RWPE2 (cell line): Measurements from ENCODE around the gene DRICH1.

Experiments used
- ATAC-seq: fragments of 200-7000 bp; cut with Tn5 transposase; 3 replicates; pipeline ENCODE4 v1.9.1; 2021; ENCODE audit warnings: low read depth
- DNase-seq: peaks from one replicate; pipeline ENCODE4 v3.0.0-alpha.2; 2020; ENCODE audit warnings: low spot score
- H3K27ac ChIP-seq: fragments of 450-650 bp; 2 replicates; pipeline ENCODE4 v1.5.1; 2017; ENCODE audit warnings: mild to moderate bottlenecking; ENCODE audit not compliant: poor library complexity, severe bottlenecking
- H3K27me3 ChIP-seq: fragments of 250-450 bp; sonication (Bioruptor Pico); 2 replicates; pipeline ENCODE4 v1.5.1; 2021; ENCODE audit warnings: mild to moderate bottlenecking, moderate library complexity; ENCODE audit not compliant: insufficient read depth, poor library complexity, severe bottlenecking
- H3K36me3 ChIP-seq: fragments of 250-450 bp; sonication (Bioruptor Pico); 2 replicates; pipeline ENCODE4 v1.5.1; 2020; ENCODE audit warnings: low read depth, mild to moderate bottlenecking, moderate library complexity
- H3K4me1 ChIP-seq: fragments of 250-450 bp; sonication (Bioruptor Pico); 2 replicates; pipeline ENCODE4 v1.5.1; 2021; ENCODE audit warnings: mild to moderate bottlenecking, moderate library complexity; ENCODE audit not compliant: insufficient read depth, poor library complexity, severe bottlenecking
- H3K4me3 ChIP-seq: fragments of 250-450 bp; sonication (Bioruptor Pico); 2 replicates; pipeline ENCODE4 v1.5.1; 2021; ENCODE audit warnings: mild to moderate bottlenecking, moderate library complexity; ENCODE audit not compliant: severe bottlenecking
- H3K9me3 ChIP-seq: fragments of 250-450 bp; sonication (Bioruptor Pico); 2 replicates; pipeline ENCODE4 v1.5.1; 2021; ENCODE audit warnings: mild to moderate bottlenecking, moderate library complexity; ENCODE audit not compliant: severe bottlenecking
- TF ChIP-seq, protein P1 (sequence below): fragments of 450-650 bp; IDR thresholded peaks from one replicate; pipeline ENCODE4 v1.5.1; 2017; ENCODE audit warnings: mild to moderate bottlenecking, moderate library complexity; ENCODE audit not compliant: poor library complexity, severe bottlenecking

Gene DRICH1

DNA sequence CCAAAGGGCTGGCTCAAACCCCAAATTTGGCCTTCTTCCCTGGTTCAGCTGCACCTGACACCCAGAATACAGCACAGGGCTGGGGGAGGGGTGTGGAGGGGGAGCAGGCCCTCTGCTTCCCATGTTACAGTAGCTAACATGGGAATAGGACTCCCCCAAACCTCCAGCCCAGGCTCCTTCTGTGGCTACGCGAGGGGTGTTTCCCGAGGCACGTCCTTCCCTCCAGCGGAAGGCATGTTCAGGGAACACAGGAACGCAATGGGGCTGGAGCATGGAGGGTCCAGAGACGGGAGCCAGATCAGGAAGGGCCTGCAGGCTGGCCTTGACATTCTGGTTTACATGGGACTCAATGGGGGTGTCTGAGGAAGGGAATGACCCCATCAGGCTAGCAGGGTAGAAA, 40.3 kb downstream of the DRICH1 start:
- ATAC-seq (no peak), DNase-seq (no peak)
- Histone ChIP-seq H3K36me3 (no peaks in the 10 kb centered on the region), H3K4me3 (no peak overlapping the region), H3K4me1 (no peaks in the 10 kb centered on the region), H3K27ac (no peak overlapping the region), H3K9me3 (no peaks in the 10 kb centered on the region), H3K27me3 (no peaks in the 10 kb centered on the region)
- TF ChIP-seq, protein P1, sequence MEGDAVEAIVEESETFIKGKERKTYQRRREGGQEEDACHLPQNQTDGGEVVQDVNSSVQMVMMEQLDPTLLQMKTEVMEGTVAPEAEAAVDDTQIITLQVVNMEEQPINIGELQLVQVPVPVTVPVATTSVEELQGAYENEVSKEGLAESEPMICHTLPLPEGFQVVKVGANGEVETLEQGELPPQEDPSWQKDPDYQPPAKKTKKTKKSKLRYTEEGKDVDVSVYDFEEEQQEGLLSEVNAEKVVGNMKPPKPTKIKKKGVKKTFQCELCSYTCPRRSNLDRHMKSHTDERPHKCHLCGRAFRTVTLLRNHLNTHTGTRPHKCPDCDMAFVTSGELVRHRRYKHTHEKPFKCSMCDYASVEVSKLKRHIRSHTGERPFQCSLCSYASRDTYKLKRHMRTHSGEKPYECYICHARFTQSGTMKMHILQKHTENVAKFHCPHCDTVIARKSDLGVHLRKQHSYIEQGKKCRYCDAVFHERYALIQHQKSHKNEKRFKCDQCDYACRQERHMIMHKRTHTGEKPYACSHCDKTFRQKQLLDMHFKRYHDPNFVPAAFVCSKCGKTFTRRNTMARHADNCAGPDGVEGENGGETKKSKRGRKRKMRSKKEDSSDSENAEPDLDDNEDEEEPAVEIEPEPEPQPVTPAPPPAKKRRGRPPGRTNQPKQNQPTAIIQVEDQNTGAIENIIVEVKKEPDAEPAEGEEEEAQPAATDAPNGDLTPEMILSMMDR, result no peak

DNA sequence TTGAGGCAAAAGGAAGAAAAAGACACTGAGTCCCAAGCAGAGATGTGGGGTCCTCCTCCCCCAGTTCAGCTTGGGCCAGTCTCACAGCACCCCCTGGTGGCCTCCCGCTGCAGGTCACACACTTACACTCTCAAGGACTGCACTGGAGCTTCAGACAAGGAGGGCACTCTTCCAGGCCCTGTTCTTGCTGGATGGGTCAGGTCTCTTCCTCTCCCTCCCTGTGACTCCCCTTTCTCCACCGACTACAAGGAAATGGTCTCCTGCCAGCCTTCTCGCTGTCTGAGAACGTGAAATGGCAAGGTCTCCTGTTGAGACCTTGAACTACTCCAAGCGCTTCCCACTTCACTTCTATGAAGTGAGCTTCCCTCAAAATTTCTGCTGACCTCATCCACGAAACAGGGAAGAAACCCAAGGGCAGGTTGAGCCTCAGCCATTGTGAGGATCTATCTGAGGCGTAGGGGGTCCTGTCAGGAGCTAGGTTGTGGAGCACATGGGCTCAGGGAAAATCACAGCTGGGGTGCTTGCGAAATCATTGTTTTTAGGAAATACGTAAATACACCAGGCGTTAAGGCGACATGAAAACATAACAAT, 40.8 kb downstream of the DRICH1 start:
- Histone ChIP-seq H3K36me3 (no peaks in the 10 kb centered on the region), H3K9me3 (no peaks in the 10 kb centered on the region), H3K27ac (no peak overlapping the region), H3K4me1 (no peaks in the 10 kb centered on the region), H3K27me3 (no peaks in the 10 kb centered on the region), H3K4me3 (no peak overlapping the region)
- DNase-seq (no peak), ATAC-seq (peak; percentile 45; the same call in 1 of the 3 replicates)
- TF ChIP-seq, protein P1, result peak; percentile 57

DNA sequence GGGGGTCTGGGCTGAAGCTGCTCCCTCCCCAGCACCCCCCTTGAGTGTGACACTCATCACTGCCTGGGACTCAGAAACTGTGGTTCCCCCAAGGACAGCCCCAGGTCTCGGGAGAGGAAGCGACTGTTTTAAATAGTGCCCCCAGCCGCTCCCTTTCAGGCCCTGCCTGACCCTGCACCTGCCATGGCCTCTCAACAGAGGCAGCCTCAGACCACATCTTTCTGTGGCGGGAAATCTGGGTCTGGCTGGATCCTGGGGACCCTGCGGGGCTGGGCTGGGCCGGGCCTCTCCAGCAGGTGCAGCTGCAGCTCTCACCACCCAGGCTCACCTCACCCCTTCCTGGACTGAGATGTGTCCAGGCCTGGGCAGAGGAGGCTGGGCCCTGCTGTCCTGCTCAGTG, 48.3 kb downstream of the DRICH1 start:
- Histone ChIP-seq H3K4me1 (no peaks in the 10 kb centered on the region), H3K27me3 (no peaks in the 10 kb centered on the region), H3K9me3 (no peaks in the 10 kb centered on the region), H3K27ac (no peak overlapping the region), H3K4me3 (no peak overlapping the region), H3K36me3 (no peaks in the 10 kb centered on the region)
- TF ChIP-seq, protein P1, result no peak
- ATAC-seq (no peak), DNase-seq (no peak)

DNA sequence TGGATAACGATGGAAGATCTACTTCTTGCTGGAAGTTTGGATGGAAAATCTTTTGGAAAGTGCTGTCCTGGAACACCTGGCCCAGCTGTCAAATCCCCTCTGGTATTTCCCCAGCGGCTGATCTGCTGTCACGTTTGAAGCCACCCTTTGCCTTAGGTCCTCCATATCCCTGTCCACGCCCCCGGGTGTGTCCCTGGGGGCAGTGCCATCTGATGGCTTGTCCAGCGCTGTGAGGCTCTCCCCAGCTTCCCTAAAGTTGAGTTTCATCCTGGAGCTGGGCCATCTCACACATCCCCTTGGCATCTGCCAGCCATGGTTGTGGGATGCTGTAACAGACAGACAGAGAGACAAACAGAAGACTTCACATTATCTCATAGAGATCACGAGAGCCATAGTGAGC, 49.0 kb downstream of the DRICH1 start:
- TF ChIP-seq, protein P1, result no peak
- H3K27me3 ChIP-seq, result no peaks in the 10 kb centered on the region
- no peak overlapping the region for H3K4me3 ChIP-seq
- no peaks in the 10 kb centered on the region for H3K36me3 ChIP-seq
- no peaks in the 10 kb centered on the region for H3K9me3 ChIP-seq
- DNase-seq (no peak), ATAC-seq (no peak)
- H3K4me1 ChIP-seq, result no peaks in the 10 kb centered on the region
- no peak overlapping the region for H3K27ac ChIP-seq

DNA sequence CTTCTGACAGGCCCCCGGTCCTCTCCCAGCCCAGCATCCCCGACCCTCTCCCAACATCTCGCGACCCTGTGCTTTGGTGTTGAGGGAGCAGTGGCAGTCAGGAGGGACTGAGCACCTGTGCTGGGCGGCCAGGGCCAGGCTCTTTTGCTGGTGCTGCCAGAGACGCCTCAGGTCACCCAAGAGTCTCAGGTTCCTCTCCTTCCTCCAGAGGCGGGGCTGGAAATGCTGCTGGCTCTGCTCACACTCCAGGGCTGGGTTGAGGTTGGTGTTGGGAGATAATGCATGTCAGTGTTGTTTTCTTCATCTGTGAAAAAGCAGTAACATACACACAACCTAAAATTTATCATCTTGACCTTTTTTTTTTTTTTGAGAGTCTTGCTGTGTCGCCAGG, 50.9 kb downstream of the DRICH1 start:
- Histone ChIP-seq H3K36me3 (no peaks in the 10 kb centered on the region), H3K9me3 (no peaks in the 10 kb centered on the region), H3K27ac (no peak overlapping the region), H3K27me3 (no peaks in the 10 kb centered on the region), H3K4me1 (no peaks in the 10 kb centered on the region), H3K4me3 (no peak overlapping the region)
- ATAC-seq, result no peak
- DNase-seq, result no peak
- TF ChIP-seq, protein P1, result no peak
